Suprapubic skin (tissue), 4 donors: Measurements from ENCODE around the gene PCDHB2. TPM values are rescaled to one million over a fixed set of nuclear protein-coding genes. Genes with fewer than 3 reads are reported as not detected.

Experiments
- DNase-seq, 2 donors: peaks; one replicate each; pipeline ENCODE4 v3.0.0-alpha.2; 2019; ENCODE audit warnings: low spot score in 2 of 2
- H3K27ac ChIP-seq: fragments of 200-600 bp; sonication (generic); one replicate; pipeline ENCODE4 v1.5.1; 2019
- H3K27me3 ChIP-seq: fragments of 200-600 bp; sonication (generic); one replicate; pipeline ENCODE4 v1.5.1; 2019
- H3K36me3 ChIP-seq: fragments of 200-600 bp; sonication (generic); one replicate; pipeline ENCODE4 v1.5.1; 2019
- H3K4me1 ChIP-seq: fragments of 200-600 bp; sonication (generic); one replicate; pipeline ENCODE4 v1.5.1; 2019
- H3K4me3 ChIP-seq: fragments of 200-600 bp; sonication (generic); one replicate; pipeline ENCODE4 v1.5.1; 2019; ENCODE audit warnings: mild to moderate bottlenecking
- H3K9me3 ChIP-seq: fragments of 200-600 bp; sonication (generic); one replicate; pipeline ENCODE4 v1.5.1; 2019
- CTCF ChIP-seq, 2 donors: fragments of 200-600 bp in 1 of 2; fragments of 450-650 bp in 1 of 2; sonication (generic) in 1 of 2; IDR thresholded peaks; one replicate each; pipeline ENCODE4 v1.5.1; 2016 to 2019; ENCODE audit warnings: antibody characterized with exemption in 2 of 2, mild to moderate bottlenecking in 1 of 2, moderate library complexity in 1 of 2
- EP300 ChIP-seq: sonication (generic); formaldehyde crosslinking; IDR thresholded peaks from one replicate; pipeline ENCODE4 v1.6.1; 2017; ENCODE audit warnings: antibody characterized with exemption
- POLR2A ChIP-seq, 2 donors: fragments of 450-650 bp; IDR thresholded peaks; one replicate each; pipeline ENCODE4 v1.6.1; 2017; ENCODE audit warnings: antibody characterized with exemption in 2 of 2, mild to moderate bottlenecking in 2 of 2, moderate library complexity in 2 of 2
- POLR2AphosphoS5 ChIP-seq, 3 donors: sonication (generic); formaldehyde crosslinking; IDR thresholded peaks; one replicate each; pipeline ENCODE4 v1.6.1; 2017; ENCODE audit warnings: antibody characterized with exemption in 3 of 3
- WGBS: methylation state at CpG from one replicate; pipeline ENCODE4 v1.1.5; 2018; 5-methylcytosine and 5-hydroxymethylcytosine counted together
- total RNA-seq, 4 donors: library from RNA; depleted of rRNA; stranded (reverse); fragments of >200 nt; gene quantifications; one replicate each; pipeline ENCODE4 v1.1.0, GENCODE V29; 2016

Gene PCDHB2
- 1 to 10 TPM; 2.2 to 5.4 (median 4.2) TPM for total RNA-seq

- Histone ChIP-seq H3K36me3 (no peaks in the 10 kb centered on the region), H3K9me3 (peaks cover 7% of the 10 kb centered on the region), H3K27ac (no peak within 1 kb of the TSS), H3K4me1 (no peaks in the 10 kb centered on the region), H3K27me3 (peaks cover 14% of the 10 kb centered on the region), H3K4me3 (peak within 1 kb of the TSS; percentile 39)
- TF ChIP-seq POLR2AphosphoS5 (IDR thresholded peaks at IDR 0.05), result no peak
- peak in 1 of 2 donors; percentile 12 for TF ChIP-seq CTCF (IDR thresholded peaks at IDR 0.05)
- DNase-seq, result no peak
- 16% methylated on average over 29 of the region's 29 CpGs for WGBS
Measured at GRCh38 chr5:141094481-141095262, at the start of gene PCDHB2. Gene PCDHB2 (plus strand): TSS chr5:141094615. CDS start chr5:141094791, 176 bp downstream.

- H3K27me3 ChIP-seq, result peaks cover 22% of the 10 kb centered on the region
- DNase-seq, result no peak
- 26% methylated on average over 20 of the region's 20 CpGs for WGBS
Measured at GRCh38 chr5:141050622-141051520, 43.5 kb upstream of the PCDHB2 start, which contains the start of gene PCDHB1. Gene PCDHB1 (plus strand): TSS chr5:141051374. CDS start chr5:141051471, 97 bp downstream.

GRCh38 chr5:141051521-141051866, 42.9 kb upstream of the PCDHB2 start:
- no peak for DNase-seq
- Histone ChIP-seq H3K27ac (no peak overlapping the region), H3K4me3 (peak overlapping the region; percentile 55), H3K36me3 (no peaks in the 10 kb centered on the region), H3K4me1 (peaks cover 6% of the 10 kb centered on the region), H3K27me3 (peaks cover 22% of the 10 kb centered on the region), H3K9me3 (no peaks in the 10 kb centered on the region)
- WGBS, result 8% methylated on average over 18 of the region's 19 CpGs
- no peak for TF ChIP-seq POLR2AphosphoS5 (IDR thresholded peaks at IDR 0.05)
- TF ChIP-seq POLR2A (IDR thresholded peaks at IDR 0.05), result no peak
- no peak for TF ChIP-seq CTCF (IDR thresholded peaks at IDR 0.05)
- no peak for TF ChIP-seq EP300

More at GRCh38 chr5:141050622-141051520, 43.5 kb upstream of the PCDHB2 start, which contains the start of gene PCDHB1:
- TF ChIP-seq EP300 (no peak), POLR2A (IDR thresholded peaks at IDR 0.05) (no peak), POLR2AphosphoS5 (IDR thresholded peaks at IDR 0.05) (no peak), CTCF (IDR thresholded peaks at IDR 0.05) (no peak)
- Histone ChIP-seq H3K36me3 (no peaks in the 10 kb centered on the region), H3K4me3 (peak within 1 kb of the TSS; percentile 55), H3K9me3 (no peaks in the 10 kb centered on the region), H3K4me1 (peaks cover 6% of the 10 kb centered on the region), H3K27ac (no peak within 1 kb of the TSS)

- no peak for DNase-seq
- 42% methylated on average over 17 of the region's 17 CpGs for WGBS
- Histone ChIP-seq H3K27me3 (peaks cover 7% of the 10 kb centered on the region), H3K9me3 (peaks cover 13% of the 10 kb centered on the region), H3K4me3 (no peak overlapping the region), H3K27ac (no peak overlapping the region), H3K36me3 (no peaks in the 10 kb centered on the region), H3K4me1 (no peaks in the 10 kb centered on the region)
- TF ChIP-seq POLR2AphosphoS5 (IDR thresholded peaks at IDR 0.05) (no peak), EP300 (no peak), POLR2A (IDR thresholded peaks at IDR 0.05) (no peak), CTCF (IDR thresholded peaks at IDR 0.05) (no peak)
Measured at GRCh38 chr5:141077826-141078225, 16.6 kb upstream of the PCDHB2 start.

- DNase-seq, result no peak
Measured at GRCh38 chr5:141082228-141082627, 12.2 kb upstream of the PCDHB2 start.

More at GRCh38 chr5:141082228-141082627, 12.2 kb upstream of the PCDHB2 start:
- H3K27me3 ChIP-seq, result peaks cover 7% of the 10 kb centered on the region
- peaks cover 8% of the 10 kb centered on the region for H3K9me3 ChIP-seq
- no peak overlapping the region for H3K4me3 ChIP-seq
- no peaks in the 10 kb centered on the region for H3K4me1 ChIP-seq
- no peaks in the 10 kb centered on the region for H3K36me3 ChIP-seq
- no peak overlapping the region for H3K27ac ChIP-seq
- TF ChIP-seq POLR2A (IDR thresholded peaks at IDR 0.05), result no peak
- no peak for TF ChIP-seq EP300
- no peak for TF ChIP-seq CTCF (IDR thresholded peaks at IDR 0.05)
- TF ChIP-seq POLR2AphosphoS5 (IDR thresholded peaks at IDR 0.05), result no peak
